ENCODE results near the gene NDE1.

DNA sequence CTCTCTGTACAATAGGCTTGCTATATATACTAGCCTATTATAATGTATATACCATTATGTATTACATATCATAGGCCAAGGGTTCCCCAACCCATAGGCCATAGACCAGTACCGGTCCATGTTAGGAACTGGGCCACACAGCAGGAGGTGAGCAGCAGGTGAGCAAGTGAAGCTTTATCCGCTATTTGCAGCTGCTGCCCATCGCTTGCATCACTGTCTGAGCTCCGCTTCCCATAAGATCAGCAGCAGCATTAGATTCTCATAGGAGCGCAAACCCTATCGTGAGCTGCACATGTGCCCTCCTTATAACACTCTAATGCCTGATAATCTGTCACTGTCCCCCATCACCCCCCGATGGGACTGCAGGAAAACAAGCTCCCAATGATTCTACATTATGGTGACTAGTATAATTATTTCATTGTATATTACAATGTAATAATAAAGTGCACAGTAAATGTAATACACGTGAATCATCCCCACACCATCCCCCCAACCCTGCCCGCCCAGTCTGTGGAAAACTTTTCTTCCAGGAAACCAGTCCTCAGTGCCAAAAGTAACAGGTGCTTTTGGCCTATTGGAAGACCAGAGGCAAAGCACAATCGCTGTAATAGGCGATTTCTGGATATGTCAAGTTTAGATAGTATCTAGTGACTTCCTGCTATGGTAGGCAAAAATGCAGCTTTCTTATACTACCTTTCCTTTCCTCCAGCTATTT lies 122.7 kb downstream of the NDE1 start:
- TF ChIP-seq, protein P1, sequence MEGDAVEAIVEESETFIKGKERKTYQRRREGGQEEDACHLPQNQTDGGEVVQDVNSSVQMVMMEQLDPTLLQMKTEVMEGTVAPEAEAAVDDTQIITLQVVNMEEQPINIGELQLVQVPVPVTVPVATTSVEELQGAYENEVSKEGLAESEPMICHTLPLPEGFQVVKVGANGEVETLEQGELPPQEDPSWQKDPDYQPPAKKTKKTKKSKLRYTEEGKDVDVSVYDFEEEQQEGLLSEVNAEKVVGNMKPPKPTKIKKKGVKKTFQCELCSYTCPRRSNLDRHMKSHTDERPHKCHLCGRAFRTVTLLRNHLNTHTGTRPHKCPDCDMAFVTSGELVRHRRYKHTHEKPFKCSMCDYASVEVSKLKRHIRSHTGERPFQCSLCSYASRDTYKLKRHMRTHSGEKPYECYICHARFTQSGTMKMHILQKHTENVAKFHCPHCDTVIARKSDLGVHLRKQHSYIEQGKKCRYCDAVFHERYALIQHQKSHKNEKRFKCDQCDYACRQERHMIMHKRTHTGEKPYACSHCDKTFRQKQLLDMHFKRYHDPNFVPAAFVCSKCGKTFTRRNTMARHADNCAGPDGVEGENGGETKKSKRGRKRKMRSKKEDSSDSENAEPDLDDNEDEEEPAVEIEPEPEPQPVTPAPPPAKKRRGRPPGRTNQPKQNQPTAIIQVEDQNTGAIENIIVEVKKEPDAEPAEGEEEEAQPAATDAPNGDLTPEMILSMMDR (IDR thresholded peaks at IDR 0.05), result no peak
- no peak for TF ChIP-seq POLR2A (IDR thresholded peaks at IDR 0.05)
